ENCODE results near the gene CR2. TPM values are rescaled to one million over a fixed set of nuclear protein-coding genes. Genes with fewer than 3 reads are reported as not detected.
"Not testable (repeated sequence)": the region's sequence is repeated elsewhere in the genome, so short reads cannot be mapped to it uniquely, and the experiment has no call there.

Gene CR2
- total RNA-seq, 1 donor from 2014 or later = not detected

- H3K27me3 Mint-ChIP-seq = peaks cover 27% of the 10 kb centered on the region
- no peaks in the 10 kb centered on the region for H3K36me3 Mint-ChIP-seq (ENCODE audit: low read depth)
- intact Hi-C loops (cut with micrococcal nuclease) = no loop called here
- H3K4me1 Mint-ChIP-seq = no peaks in the 10 kb centered on the region
- no peak overlapping the region for H3K27ac Mint-ChIP-seq
- no peak overlapping the region for H3K4me3 Mint-ChIP-seq
- no peak for DNase-seq
- no peaks in the 10 kb centered on the region for H3K9me3 Mint-ChIP-seq
These were observed 26.1 kb upstream of the CR2 start for GRCh38 chr1:207427832-207428585.

GRCh38 chr1:207428783-207429182 is 25.3 kb upstream of the CR2 start:
- no peaks in the 10 kb centered on the region for H3K4me1 Mint-ChIP-seq
- no peak for DNase-seq
- H3K4me3 Mint-ChIP-seq = no peak overlapping the region
- H3K27ac Mint-ChIP-seq = no peak overlapping the region
- no peaks in the 10 kb centered on the region for H3K9me3 Mint-ChIP-seq
- H3K27me3 Mint-ChIP-seq = peaks cover 27% of the 10 kb centered on the region
- H3K36me3 Mint-ChIP-seq (ENCODE audit: low read depth) = no peaks in the 10 kb centered on the region
- intact Hi-C loops (cut with micrococcal nuclease) = no loop called here

- Mint-ChIP-seq H3K27ac (no peak overlapping the region), H3K36me3 (ENCODE audit: low read depth) (no peaks in the 10 kb centered on the region), H3K4me3 (no peak overlapping the region), H3K4me1 (no peaks in the 10 kb centered on the region), H3K27me3 (peaks cover 27% of the 10 kb centered on the region), H3K9me3 (no peaks in the 10 kb centered on the region)
- intact Hi-C loops (cut with micrococcal nuclease) = no loop called here
- DNase-seq = no peak
These were observed 24.2 kb upstream of the CR2 start for GRCh38 chr1:207429963-207430362.

- no peak for DNase-seq
- no peaks in the 10 kb centered on the region for H3K4me1 Mint-ChIP-seq
- no peak overlapping the region for H3K27ac Mint-ChIP-seq
- intact Hi-C loops (cut with micrococcal nuclease) = no loop called here
- no peak overlapping the region for H3K4me3 Mint-ChIP-seq
- H3K36me3 Mint-ChIP-seq (ENCODE audit: low read depth) = no peaks in the 10 kb centered on the region
- no peaks in the 10 kb centered on the region for H3K9me3 Mint-ChIP-seq
- H3K27me3 Mint-ChIP-seq = peaks cover 27% of the 10 kb centered on the region
These were observed 23.5 kb upstream of the CR2 start for GRCh38 chr1:207430602-207431001.

- Mint-ChIP-seq H3K9me3 (no peaks in the 10 kb centered on the region), H3K36me3 (ENCODE audit: low read depth) (no peaks in the 10 kb centered on the region), H3K27me3 (peaks cover 31% of the 10 kb centered on the region), H3K4me3 (no peak overlapping the region), H3K27ac (no peak overlapping the region), H3K4me1 (no peaks in the 10 kb centered on the region)
- DNase-seq = no peak
- intact Hi-C loops (cut with micrococcal nuclease) = no loop called here
These were observed 22.6 kb upstream of the CR2 start for GRCh38 chr1:207431508-207431907.

- Mint-ChIP-seq H3K36me3 (ENCODE audit: low read depth) (no peaks in the 10 kb centered on the region), H3K4me3 (no peak overlapping the region), H3K27ac (no peak overlapping the region), H3K27me3 (peaks cover 19% of the 10 kb centered on the region), H3K4me1 (no peaks in the 10 kb centered on the region), H3K9me3 (no peaks in the 10 kb centered on the region)
- intact Hi-C loops (cut with micrococcal nuclease) = no loop called here
- no peak for DNase-seq
These were observed 20.7 kb upstream of the CR2 start for GRCh38 chr1:207433435-207433834.

- H3K9me3 Mint-ChIP-seq; H3K4me1 Mint-ChIP-seq; intact Hi-C loops (cut with micrococcal nuclease); H3K36me3 Mint-ChIP-seq (ENCODE audit: low read depth); H3K27ac Mint-ChIP-seq; H3K4me3 Mint-ChIP-seq: not testable (repeated sequence)
- DNase-seq = peak; percentile 25
- H3K27me3 Mint-ChIP-seq = peaks cover 14% of the 10 kb centered on the region
These were observed 17.4 kb upstream of the CR2 start for GRCh38 chr1:207436746-207437145.

- H3K36me3 Mint-ChIP-seq (ENCODE audit: low read depth) = no peaks in the 10 kb centered on the region
- intact Hi-C loops (cut with micrococcal nuclease) = no loop called here
- no peak for DNase-seq
- H3K9me3 Mint-ChIP-seq = no peaks in the 10 kb centered on the region
- no peak overlapping the region for H3K4me3 Mint-ChIP-seq
- peaks cover 31% of the 10 kb centered on the region for H3K27me3 Mint-ChIP-seq
- no peak overlapping the region for H3K27ac Mint-ChIP-seq
- H3K4me1 Mint-ChIP-seq = peaks cover 2% of the 10 kb centered on the region
These were observed 13.5 kb upstream of the CR2 start for GRCh38 chr1:207440626-207441025.

- H3K4me1 Mint-ChIP-seq = peaks cover 2% of the 10 kb centered on the region
- H3K27ac Mint-ChIP-seq = no peak overlapping the region
- no peaks in the 10 kb centered on the region for H3K9me3 Mint-ChIP-seq
- no peak overlapping the region for H3K4me3 Mint-ChIP-seq
- peaks cover 34% of the 10 kb centered on the region for H3K27me3 Mint-ChIP-seq
- intact Hi-C loops (cut with micrococcal nuclease) = no loop called here
- no peaks in the 10 kb centered on the region for H3K36me3 Mint-ChIP-seq (ENCODE audit: low read depth)
- DNase-seq = no peak
These were observed 9.5 kb upstream of the CR2 start for GRCh38 chr1:207444514-207445217.

GRCh38 chr1:207453710-207454045 is 450 bp upstream of the CR2 start:
- no peak overlapping the region for H3K27ac Mint-ChIP-seq
- H3K4me3 Mint-ChIP-seq = peak overlapping the region; percentile 56
- no peak for DNase-seq
- no peaks in the 10 kb centered on the region for H3K9me3 Mint-ChIP-seq
- H3K36me3 Mint-ChIP-seq (ENCODE audit: low read depth) = no peaks in the 10 kb centered on the region
- intact Hi-C loops (cut with micrococcal nuclease) = loop anchor here (5.0 kb wide), 1 partner anchor 41 kb away; no protein-coding TSS in a partner anchor
- peaks cover 51% of the 10 kb centered on the region for H3K27me3 Mint-ChIP-seq
- peaks cover 7% of the 10 kb centered on the region for H3K4me1 Mint-ChIP-seq

GRCh38 chr1:207455183-207455754 is 1.1 kb downstream of the CR2 start:
- Mint-ChIP-seq H3K4me3 (peak overlapping the region; percentile 40), H3K27ac (no peak overlapping the region), H3K27me3 (peaks cover 39% of the 10 kb centered on the region), H3K36me3 (ENCODE audit: low read depth) (no peaks in the 10 kb centered on the region), H3K9me3 (no peaks in the 10 kb centered on the region), H3K4me1 (peaks cover 10% of the 10 kb centered on the region)
- DNase-seq = no peak
- intact Hi-C loops (cut with micrococcal nuclease) = loop anchor here (5.0 kb wide), 1 partner anchor 42 kb away; the partner anchor contains the start of gene CR1

GRCh38 chr1:207458414-207458813 is 4.3 kb downstream of the CR2 start:
- Mint-ChIP-seq H3K27ac (no peak overlapping the region), H3K9me3 (no peaks in the 10 kb centered on the region), H3K36me3 (ENCODE audit: low read depth) (no peaks in the 10 kb centered on the region), H3K4me1 (peaks cover 12% of the 10 kb centered on the region), H3K4me3 (no peak overlapping the region), H3K27me3 (peaks cover 16% of the 10 kb centered on the region)
- intact Hi-C loops (cut with micrococcal nuclease) = loop anchor here (5.0 kb wide), 1 partner anchor 39 kb away; the partner anchor contains the start of gene CR1
- peak; percentile 53 for DNase-seq

GRCh38 chr1:207459008-207459407 is 4.9 kb downstream of the CR2 start:
- peaks cover 12% of the 10 kb centered on the region for H3K27me3 Mint-ChIP-seq
- no peak overlapping the region for H3K4me3 Mint-ChIP-seq
- intact Hi-C loops (cut with micrococcal nuclease) = loop anchor here (5.0 kb wide), 1 partner anchor 38 kb away; the partner anchor contains the start of gene CR1
- no peak overlapping the region for H3K27ac Mint-ChIP-seq
- no peaks in the 10 kb centered on the region for H3K9me3 Mint-ChIP-seq
- peak; percentile 75 for DNase-seq
- H3K36me3 Mint-ChIP-seq (ENCODE audit: low read depth) = no peaks in the 10 kb centered on the region
- peaks cover 9% of the 10 kb centered on the region for H3K4me1 Mint-ChIP-seq

- no peak for DNase-seq
- Mint-ChIP-seq H3K27ac (no peak overlapping the region), H3K4me1 (peaks cover 6% of the 10 kb centered on the region), H3K9me3 (no peaks in the 10 kb centered on the region), H3K36me3 (ENCODE audit: low read depth) (no peaks in the 10 kb centered on the region), H3K4me3 (no peak overlapping the region), H3K27me3 (peaks cover 9% of the 10 kb centered on the region)
- intact Hi-C loops (cut with micrococcal nuclease) = no loop called here
These were observed 7.5 kb downstream of the CR2 start for GRCh38 chr1:207461649-207462048.

All from activated CD4-positive, alpha-beta T cell treated with anti-CD3 and anti-CD28 coated beads, Interleukin-2, amount 10 ng/mL, durations not matched to agents 24 days and 14 days (primary cell).